Activated T-cell treated with anti-CD3 and anti-CD28 coated beads for 24 hours (primary cell): ENCODE results near the gene IGSF21.
"Not testable (repeated sequence)": the region's sequence is repeated elsewhere in the genome, so short reads cannot be mapped to it uniquely, and the experiment has no call there.

ENCODE experiments used
- DNase-seq: peaks from one replicate; pipeline ENCODE4 v3.0.0-alpha.2; 2020; ENCODE audit warnings: low read depth

The IGSF21 gene

DNA sequence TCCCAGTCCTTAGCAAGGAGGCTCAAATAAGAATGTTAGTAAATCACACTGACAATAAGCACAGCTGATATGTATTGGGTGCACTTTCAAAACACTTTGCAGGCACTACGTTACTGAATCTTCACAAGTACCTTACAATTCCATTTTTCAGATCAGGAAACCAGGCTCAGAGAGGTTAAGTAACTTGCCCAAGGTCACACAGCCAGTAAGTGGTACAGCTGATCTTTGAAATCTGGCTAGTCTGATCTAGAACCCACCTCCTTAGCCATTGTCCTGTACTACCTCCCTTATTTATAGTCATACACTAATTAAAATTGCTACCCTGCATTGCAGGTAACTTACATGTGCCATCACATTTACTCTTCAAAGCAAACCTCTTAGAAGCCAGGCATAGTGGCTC, 251.0 kb downstream of the IGSF21 start:
- no peak for DNase-seq

DNA sequence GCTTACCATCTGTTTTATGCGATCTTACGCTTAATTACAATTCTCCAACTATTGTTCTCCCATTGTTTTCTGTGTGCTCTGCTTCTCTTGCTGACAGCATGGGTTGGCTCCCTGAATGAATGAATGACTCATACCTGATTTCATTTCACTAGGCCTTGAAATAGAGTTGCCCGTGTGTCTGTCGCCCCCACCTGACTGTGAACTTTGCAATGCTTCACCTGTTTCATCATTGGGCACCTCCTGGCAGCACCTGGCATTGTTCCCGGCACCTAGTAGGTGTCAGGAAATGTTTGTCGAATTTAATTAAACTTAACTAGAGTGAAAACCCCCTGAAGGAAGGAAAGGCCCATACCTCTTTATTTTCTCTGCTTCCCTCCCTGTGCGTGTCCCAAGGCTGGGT, 252.7 kb downstream of the IGSF21 start:
- no peak for DNase-seq

DNA sequence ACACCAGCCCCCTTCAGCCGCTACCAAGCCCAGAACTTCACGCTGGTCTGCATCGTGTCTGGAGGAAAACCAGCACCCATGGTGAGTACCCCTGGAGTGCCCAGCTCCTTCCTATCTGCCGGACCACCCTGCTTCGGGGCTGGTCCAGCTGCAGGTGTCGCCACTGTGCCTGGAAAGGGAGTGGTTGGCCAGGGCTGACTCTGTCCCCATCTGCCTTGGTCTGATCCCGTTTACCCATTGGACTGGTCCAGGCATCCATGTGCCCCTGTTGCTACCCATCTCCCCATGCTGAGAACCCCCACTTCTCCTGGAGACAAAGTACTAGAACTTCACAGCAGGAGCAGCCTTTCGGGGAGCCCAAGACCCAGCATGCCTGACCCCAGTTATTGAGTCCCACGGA, 254.6 kb downstream of the IGSF21 start:
- no peak for DNase-seq

DNA sequence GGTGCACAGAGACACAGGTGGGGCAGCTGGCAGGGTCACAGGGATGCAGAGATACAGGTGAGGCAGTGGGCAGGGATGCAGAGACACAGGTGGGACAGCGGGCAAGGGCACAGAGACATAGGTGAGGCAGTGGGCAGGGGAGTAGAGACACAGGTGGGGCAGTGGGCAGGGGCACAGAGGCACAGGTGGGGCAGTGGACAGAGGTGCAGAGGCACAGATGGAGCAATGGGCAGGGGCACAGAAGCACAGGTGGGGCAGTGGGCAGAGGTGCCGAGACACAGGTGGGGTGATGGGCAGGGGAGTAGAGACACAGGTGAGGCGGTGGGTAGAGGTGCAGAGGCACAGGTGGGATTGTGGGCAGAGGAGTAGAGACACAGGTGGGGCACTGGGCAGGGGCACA, 255.8 kb downstream of the IGSF21 start:
- DNase-seq, result no peak

DNA sequence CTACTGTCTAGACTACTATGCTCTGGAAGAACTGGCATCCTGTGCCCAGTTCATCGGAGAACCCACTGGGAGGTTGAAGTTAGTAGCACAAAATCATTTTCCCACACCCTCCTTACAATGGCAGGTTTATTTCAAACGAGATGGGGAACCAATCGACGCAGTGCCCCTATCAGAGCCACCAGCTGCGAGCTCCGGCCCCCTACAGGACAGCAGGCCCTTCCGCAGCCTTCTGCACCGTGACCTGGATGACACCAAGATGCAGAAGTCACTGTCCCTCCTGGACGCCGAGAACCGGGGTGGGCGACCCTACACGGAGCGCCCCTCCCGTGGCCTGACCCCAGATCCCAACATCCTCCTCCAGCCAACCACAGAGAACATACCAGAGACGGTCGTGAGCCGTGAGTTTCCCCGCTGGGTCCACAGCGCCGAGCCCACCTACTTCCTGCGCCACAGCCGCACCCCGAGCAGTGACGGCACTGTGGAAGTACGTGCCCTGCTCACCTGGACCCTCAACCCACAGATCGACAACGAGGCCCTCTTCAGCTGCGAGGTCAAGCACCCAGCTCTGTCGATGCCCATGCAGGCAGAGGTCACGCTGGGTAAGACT, 257.6 kb downstream of the IGSF21 start:
- DNase-seq, result no peak

DNA sequence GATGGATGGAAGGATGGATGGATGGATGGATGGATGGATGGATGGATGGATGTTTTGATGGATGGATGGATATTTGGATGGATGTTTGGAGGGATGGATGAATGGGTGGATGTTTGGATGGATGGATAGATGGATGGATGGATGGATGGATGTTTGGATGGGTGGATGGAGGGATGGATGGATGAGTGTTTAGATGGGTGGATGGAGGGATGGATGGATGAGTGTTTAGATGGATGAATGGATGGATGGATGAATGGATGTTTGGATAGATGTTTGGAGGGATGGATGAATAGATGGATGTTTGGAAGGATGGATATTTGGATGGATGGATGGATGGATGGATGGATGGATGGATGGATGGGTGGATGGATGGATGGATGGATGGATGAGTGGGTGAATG, 264.9 kb downstream of the IGSF21 start:
- DNase-seq, result not testable (repeated sequence)

DNA sequence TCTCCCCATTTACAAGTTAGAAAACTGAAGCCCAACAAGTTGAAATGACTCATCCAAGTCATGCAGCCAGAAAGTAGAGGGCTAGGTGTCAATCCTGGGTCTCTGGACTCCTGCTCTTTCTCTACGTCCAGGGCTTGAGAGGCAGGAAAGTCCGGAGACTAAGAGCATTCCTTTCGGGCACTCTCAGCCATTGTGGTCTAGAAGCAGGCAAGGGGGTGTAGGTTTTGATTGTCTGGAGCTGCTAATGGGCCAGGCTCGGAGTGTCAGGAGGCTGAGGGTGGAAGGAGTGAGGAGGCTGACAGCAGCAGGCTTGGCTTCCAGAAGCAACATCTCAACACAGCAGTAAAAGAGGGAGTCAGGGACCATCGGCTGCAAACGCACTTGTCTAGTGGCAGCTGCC, 265.6 kb downstream of the IGSF21 start:
- DNase-seq, result no peak

DNA sequence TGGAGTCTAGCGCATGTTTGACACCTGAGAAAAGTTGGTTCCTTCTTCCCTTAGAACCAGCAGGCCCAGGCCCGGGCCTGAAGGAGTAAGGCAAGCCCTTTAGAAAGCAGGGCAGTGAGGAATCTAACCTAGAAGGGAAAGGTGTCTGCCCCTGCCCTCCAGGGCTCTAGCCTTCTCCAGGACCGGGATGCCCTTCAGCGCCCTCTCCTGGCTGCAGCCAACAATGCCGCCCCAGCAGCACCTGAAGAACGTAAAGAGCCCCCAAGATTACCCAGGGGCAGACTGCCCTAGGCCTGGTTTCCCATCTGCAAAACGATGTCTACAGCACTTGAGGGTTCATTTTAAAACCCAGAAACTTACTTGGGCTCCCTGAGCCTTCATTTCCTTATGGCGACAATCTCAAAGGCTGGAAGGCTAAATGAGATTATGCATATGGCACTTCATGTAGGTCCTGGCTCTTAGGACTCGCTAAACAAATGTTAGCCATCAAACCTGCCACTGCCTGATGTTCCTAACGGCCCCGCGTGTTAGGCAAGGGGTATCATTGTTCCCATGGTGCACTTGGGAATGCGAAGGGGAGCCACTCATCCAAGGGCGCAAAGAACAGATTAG, 266.4 kb downstream of the IGSF21 start:
- DNase-seq, result no peak

DNA sequence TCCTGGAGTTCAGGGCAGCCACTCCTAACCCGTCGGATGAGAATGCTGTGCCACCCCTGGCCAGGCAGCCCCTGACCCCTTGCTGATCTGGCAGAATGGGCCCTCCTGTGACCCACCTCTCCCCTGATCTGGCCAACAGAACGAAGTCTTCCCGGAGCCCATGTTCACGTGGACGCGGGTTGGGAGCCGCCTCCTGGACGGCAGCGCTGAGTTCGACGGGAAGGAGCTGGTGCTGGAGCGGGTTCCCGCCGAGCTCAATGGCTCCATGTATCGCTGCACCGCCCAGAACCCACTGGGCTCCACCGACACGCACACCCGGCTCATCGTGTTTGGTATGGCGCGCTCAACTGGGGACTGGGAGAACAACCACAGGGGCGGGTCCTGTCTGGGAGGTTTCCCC, 269.1 kb downstream of the IGSF21 start:
- no peak for DNase-seq

DNA sequence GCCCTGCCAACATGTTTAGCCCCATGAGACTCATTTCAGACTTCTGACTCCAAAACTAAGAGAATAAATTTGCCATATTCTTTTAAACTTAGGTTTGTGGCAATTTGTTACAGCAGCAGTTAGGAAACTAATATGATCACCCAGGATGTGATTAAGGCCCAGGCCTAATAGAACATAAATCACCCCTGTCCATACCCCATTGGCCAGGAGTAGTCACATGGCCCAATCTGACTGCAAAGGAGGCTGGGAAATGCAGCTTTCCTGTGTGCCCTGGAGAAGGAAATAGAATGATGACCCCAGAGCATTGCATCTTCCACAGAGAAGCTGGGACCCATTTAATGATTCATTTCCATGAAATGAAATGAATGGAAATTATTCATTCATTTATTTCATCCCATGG, 272.7 kb downstream of the IGSF21 start:
- no peak for DNase-seq

DNA sequence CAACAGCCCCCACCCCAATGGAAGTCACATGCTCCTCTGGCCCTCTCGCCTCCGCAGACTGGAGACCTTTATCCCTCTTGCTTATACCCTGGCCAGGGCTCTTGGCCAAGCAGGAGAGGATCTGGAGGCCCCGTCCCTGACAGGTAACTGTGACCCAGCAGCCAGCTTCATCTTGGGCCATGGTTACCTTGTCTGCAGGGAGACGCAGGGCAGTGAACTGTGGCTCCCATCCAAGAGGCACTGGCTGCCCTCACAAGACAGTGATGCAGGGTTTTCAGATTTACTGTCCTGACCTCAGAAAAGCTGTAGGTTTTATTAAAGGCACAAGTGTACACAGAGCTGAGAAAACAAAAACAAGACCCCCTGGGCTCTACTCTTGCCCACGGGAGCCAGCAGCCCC, 276.5 kb downstream of the IGSF21 start:
- no peak for DNase-seq

DNA sequence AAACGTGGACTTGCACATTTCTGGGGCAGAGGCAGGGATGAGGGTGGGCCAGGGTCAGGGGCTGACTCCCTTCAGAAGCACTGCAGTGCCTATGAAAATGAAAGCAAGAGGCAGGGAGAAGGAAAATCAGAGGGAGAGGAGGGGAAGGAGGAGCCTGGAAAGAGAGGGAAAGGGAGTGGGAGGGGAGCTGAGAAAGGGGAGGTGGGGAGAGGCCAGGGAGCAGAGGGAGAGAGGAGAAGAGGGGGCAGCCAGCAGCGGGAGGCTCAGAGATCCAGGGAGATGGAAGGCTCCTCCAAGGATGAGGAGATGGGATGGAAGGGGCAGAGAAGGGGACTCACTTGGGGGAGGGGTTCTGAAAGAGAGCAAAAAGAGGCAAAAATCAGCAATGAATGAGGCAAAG, 276.9 kb downstream of the IGSF21 start:
- DNase-seq, result no peak

DNA sequence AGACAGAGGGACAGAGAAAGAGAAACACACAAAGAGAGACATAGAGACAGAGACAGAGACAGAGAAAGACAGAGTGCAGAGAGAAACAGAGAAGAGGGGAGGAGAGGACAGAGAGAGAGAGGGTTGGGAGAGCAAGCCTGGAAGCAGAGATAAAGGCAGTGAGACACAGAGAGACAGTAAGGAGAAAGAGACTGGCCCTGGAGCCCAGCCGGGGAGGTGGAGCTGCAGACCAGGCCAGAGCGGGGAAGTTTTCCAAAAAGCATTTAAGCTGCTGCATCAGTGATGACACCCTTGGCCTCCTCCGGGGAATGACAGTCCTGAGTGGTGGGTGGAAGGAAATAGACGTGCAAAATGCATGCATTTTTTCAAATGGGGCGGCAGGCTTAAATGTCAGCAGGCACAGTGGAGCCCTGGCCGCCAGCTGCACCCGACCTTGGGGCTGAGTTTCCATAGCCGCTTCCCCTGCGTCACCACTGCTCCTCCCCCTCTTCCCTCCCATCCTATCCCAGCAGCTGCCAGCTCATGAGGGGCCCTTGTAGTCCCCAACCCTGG, 277.7 kb downstream of the IGSF21 start:
- DNase-seq, result no peak

DNA sequence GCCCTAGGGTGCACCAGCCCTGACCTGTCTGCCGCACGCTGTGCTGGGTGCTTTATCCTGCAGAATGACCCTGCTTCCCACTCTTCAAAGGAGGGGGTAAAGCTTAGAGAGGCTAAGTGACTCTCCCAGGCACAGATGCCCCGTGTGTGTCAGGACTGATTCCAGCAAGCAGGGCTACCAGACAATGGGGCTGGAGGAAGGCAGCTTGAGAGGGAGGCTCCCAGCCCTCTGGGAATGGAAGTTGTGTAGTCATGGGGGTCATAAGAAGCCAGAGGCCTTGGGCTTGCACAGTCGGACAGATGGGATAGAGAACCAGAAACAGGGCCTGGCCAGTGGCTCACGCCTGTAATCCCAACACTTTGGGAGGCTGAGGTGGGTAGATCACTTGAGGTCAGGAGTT, 279.0 kb downstream of the IGSF21 start:
- no peak for DNase-seq

DNA sequence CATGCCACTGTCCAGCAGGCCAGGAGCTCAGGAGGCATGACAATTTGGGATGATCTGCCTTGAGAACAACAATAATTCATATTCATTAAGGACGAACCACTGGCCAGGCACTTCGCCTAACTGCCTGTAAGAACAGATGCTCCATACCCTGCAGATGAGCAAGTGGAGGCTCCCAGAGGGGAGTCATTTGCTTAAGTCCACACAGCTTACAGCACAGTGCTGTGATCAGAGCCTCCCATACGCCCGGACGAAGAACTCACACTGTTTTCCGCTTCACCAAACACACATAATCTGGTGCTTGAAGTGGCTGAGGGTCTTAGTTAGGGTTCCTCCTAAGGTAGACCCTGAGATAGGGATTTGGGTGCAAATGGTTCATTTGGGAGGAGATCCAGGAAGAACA, 279.7 kb downstream of the IGSF21 start:
- DNase-seq, result no peak

DNA sequence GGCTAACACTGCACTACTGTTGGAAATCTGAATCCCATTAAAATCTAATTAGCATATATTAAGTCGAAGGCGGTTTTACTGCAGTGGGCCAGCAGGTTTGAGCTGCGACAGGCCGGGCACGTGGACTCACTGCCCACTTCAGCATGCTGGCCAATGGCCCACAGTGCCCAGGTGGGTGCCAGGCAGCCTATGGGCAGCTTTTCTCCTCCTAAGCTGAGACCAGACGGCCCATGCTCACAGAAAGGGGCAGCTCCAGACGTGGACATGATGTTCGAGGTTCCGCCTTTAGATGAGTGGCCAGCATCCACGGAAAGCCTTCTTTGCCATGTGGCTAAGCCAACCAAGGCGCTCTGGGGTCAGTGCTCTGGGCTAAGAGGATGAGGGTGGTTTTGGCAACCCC, 283.4 kb downstream of the IGSF21 start:
- DNase-seq, result no peak

DNA sequence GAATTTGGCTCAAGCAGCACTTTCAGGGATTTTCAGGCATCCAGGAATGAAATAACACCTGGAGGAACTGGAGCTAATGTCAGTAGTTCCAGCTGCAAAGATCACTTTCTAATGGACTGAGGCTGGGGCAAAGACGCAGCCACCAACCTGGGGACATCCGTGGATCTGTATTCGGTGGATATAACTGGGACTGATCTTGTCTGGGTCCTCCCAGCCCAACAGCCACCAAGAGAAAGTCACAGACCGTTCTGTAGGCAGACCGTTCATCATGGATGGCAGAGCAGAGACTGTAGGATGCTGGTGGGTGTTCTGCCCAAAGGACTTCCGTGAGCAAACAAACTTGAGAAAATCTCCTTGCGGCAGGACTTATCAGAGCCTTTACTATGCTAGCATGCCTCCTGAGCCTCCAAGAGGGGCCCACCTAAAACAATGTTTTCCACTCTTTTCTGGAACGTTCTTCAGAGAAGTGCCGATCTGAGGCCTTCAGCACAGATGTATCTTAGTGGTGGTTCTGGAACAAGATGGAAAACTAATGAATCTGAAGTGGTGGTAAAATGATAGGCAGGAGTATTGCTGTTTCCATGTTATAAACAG, 287.1 kb downstream of the IGSF21 start:
- no peak for DNase-seq

DNA sequence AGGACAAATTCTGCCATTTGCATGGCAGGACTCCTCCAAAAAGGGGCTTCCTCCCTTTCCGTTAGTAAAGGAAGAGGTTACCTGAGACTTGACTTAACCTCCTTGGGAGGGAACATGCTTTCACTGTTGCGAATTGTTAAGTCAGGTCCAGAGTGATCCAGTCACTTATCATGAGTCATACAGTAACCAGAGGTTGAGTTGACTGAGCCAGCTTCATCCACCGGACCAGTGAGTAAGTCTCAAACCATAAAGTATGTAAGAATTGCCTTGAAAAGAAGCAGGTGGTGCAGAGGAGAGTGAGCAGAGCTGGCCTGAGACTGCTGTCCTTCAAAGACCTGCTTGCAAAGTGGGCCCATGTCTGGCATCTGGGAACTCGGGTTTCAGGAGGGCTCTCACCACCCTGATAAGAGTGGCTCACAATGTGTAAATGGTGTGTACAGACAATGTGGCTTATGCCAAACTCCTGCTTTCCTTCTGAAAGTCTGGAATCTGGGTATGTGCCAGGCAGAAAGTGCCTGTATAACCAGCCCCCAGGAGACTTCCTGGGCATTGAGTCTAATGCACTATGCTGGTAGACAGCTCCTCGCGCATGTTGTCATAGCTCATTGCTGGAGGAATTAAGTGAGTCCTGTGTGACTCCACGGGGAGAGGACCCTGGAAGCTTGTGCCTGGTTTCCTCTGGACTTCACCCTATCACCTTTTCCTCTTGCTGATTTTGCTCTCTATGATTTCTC, 288.8 kb downstream of the IGSF21 start:
- DNase-seq, result no peak

DNA sequence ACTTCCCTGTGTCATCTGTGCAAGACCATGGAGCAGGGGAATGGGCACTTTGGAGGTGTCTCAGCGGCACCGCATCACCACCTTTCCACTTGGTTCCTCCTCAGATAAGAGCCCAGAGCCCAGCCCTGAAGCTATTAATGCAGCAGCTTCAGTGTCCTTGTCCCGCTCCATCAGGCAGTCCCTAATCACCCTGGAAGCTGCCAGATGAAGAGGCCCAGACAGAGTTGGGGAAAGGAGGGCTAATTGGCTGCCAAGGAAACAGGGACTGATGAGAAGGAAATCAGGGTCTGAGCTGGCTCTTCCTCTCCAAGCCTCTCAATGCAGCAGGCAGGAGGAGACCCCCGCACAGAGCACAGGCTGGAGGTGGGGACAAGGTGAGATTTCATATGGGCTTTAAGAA, 290.0 kb downstream of the IGSF21 start:
- DNase-seq, result no peak

DNA sequence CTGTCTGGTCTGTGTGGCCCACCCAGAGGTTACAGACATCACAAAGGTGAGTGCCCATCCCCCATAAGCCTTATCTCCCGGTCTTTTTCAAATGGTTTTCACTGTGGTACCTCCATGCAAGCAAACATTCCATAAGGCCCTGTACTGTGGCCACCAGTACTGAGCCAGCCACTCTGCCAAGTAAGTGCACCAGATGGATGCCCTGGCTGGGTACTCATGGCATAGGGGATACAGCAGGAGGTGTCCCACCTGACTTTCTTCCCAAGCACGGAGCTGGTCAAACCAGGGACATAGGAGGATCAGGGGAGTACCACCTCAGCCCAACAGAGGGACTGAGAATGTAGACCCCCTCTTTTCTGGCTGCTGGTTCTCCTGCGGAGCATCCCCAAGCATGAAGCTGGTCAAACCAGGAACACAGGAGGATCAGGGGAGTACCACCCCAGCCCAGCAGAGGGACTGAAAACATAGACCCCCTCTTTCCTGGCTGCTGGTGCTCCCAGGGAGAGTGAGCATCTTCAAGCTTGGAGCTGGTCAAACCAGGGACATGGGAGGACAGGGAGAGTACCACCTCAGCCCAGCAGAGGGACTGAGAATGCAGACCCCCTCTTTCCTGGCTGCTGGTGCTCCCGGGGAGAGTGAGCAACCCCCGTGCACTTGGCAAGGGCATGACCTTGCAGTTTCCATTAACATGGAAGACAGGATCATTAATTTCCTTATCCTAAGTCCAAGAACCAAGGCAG, 291.4 kb downstream of the IGSF21 start:
- no peak for DNase-seq

DNA sequence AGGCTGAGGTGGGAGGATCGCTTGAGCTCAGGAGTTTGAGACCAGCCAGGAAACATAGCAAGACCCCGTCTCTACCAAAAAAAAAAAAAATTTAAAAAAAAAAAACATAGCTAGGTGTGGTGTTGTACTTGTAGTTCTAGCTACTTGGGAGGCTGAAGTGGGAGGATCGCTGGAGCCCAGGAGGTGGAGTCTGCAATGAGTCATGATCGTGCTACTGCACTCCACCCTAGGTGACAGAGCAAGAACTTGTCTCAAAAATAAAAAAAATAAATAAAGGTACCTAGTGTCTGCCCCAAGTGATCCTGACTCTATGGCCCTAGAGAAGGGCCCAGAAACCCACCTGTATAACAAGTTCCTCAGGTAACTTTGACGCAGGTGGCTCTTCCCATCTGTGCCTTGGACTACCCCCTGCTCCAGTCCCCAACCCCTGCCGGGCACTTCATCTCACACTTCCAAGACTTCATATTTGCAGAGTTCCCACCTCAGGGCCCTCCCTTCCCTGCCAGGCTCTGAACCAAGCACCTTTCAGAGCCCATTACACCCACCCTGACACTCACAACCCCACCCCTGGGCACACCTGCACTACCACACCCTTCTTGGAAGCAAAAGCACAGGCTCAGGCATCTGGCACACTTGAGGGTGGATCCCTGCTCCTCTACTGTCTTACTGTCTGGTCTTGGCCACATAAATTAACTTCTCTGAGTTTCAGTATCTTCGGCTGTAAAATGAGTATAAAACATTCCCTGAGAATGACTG, 292.9 kb downstream of the IGSF21 start:
- DNase-seq, result no peak

DNA sequence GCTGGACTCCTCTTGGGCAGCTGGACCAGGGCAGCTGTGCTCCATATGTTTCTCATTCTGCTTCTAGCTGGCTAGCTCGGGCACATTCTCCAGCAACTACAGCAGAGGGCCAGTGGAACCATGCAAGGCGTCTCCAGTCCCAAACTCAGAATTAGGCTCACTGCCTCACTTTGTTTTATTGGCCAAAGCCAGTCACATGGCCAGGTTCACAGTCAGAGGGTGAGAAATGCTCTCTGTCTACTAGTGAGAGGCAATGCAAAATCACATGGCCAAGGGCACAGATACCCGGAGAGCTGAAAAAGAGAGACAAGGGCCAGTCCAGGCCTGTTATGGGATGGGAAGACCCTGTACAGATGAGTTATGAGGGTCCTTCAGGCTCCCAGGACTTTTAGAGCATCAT, 294.3 kb downstream of the IGSF21 start:
- no peak for DNase-seq
